Uterus (tissue), 2 donors: ENCODE data around the gene SEMA4B.
"Not testable (repeated sequence)": the region's sequence is repeated elsewhere in the genome, so short reads cannot be mapped to it uniquely, and the experiment has no call there.

ENCODE experiments used
- CTCF ChIP-seq, 4 experiments: fragments of 200-600 bp in 2 of 4; fragments of 450-650 bp in 2 of 4; sonication (generic) in 2 of 4; IDR thresholded peaks; one replicate each; pipeline ENCODE4 v1.5.1; 2016 to 2019; ENCODE audit warnings: antibody characterized with exemption in 4 of 4, mild to moderate bottlenecking in 2 of 4, moderate library complexity in 1 of 4
- POLR2A ChIP-seq, 2 donors: fragments of 450-650 bp; IDR thresholded peaks; one replicate each; pipeline ENCODE4 v1.6.1; 2016; ENCODE audit warnings: antibody characterized with exemption in 2 of 2, mild to moderate bottlenecking in 1 of 2, moderate library complexity in 1 of 2

GRCh38 chr15:90278467-90278866, 77.3 kb downstream of the SEMA4B start:
- not testable (repeated sequence) for TF ChIP-seq CTCF, POLR2A (IDR thresholded peaks at IDR 0.05)
